Natural killer cell (primary cell): ENCODE results near the gene BUD31. TPM values are rescaled to one million over a fixed set of nuclear protein-coding genes. Genes with fewer than 3 reads are reported as not detected.

Experiments
- ATAC-seq, 3 donors: fragments of 150-1000 bp in 2 of 3; fragments of 200-7000 bp in 1 of 3; cut with Tn5 transposase; 1 replicate in 1 of 3; 2 replicates in 2 of 3; pipeline ENCODE4 v1.10.0; 2021; ENCODE audit warnings: mild to moderate bottlenecking in 2 of 3, moderate library complexity in 2 of 3
- DNase-seq, 2 donors: peaks; one replicate each; pipeline versions ENCODE4 v3.0.0 to v3.0.0-alpha.2; 2013 to 2021; ENCODE audit warnings: mixed read lengths in 1 of 2
- H3K27ac ChIP-seq: one replicate; pipeline ENCODE4 v1.5.1; 2013; ENCODE audit warnings: mild to moderate bottlenecking, low read length
- H3K27me3 ChIP-seq: one replicate; pipeline ENCODE4 v1.6.1; 2013; ENCODE audit warnings: low read length; ENCODE audit not compliant: control insufficient read depth, insufficient read depth
- H3K36me3 ChIP-seq: one replicate; pipeline ENCODE4 v1.6.1; 2013; ENCODE audit warnings: low read length; ENCODE audit not compliant: control insufficient read depth, insufficient read depth
- H3K4me1 ChIP-seq: one replicate; pipeline ENCODE4 v1.6.1; 2013; ENCODE audit warnings: low read length; ENCODE audit not compliant: control insufficient read depth, insufficient read depth
- H3K4me3 ChIP-seq: one replicate; pipeline ENCODE4 v1.5.1; 2013; ENCODE audit warnings: low read length
- H3K9me3 ChIP-seq: one replicate; pipeline ENCODE4 v1.6.1; 2013; ENCODE audit warnings: low read length; ENCODE audit not compliant: control insufficient read depth, insufficient read depth
- H3K27ac Mint-ChIP-seq, 2 donors: one replicate each; pipeline ENCODE4 v1.8.0; 2022; ENCODE audit warnings: mild to moderate bottlenecking in 2 of 2, mixed read lengths in 2 of 2, moderate library complexity in 1 of 2
- H3K27me3 Mint-ChIP-seq, 2 donors: one replicate each; pipeline ENCODE4 v1.8.0; 2022; ENCODE audit warnings: low read depth in 2 of 2, mixed read lengths in 2 of 2
- H3K36me3 Mint-ChIP-seq: one replicate; pipeline ENCODE4 v1.8.0; 2022; ENCODE audit warnings: mixed read lengths
- H3K4me1 Mint-ChIP-seq, 2 donors: one replicate each; pipeline ENCODE4 v1.8.0; 2022; ENCODE audit warnings: mixed read lengths in 2 of 2
- H3K4me3 Mint-ChIP-seq: one replicate; pipeline ENCODE4 v1.8.0; 2022; ENCODE audit warnings: mild to moderate bottlenecking, moderate library complexity, mixed read lengths
- H3K9me3 Mint-ChIP-seq, 2 donors: one replicate each; pipeline ENCODE4 v1.8.0; 2022; ENCODE audit warnings: mixed read lengths in 2 of 2
- CTCF ChIP-seq: fragments of 200-600 bp; IDR thresholded peaks from one replicate; pipeline ENCODE4 v1.8.0; 2022; ENCODE audit warnings: antibody characterized with exemption
- WGBS: methylation state at CpG from one replicate; pipeline ENCODE4 v1.1.7; 2013; ENCODE audit warnings: missing lambda C conversion rate; ENCODE audit not compliant: insufficient coverage; 5-methylcytosine and 5-hydroxymethylcytosine counted together
- intact Hi-C: fragments of 100-400 bp; cut with micrococcal nuclease; formaldehyde crosslinking; loops from one replicate; pipeline ENCODE4 v1.14.2; 2022
- total RNA-seq, 4 donors: library from RNA; stranded (reverse); fragments of 120-200 nt in 1 of 4; gene quantifications; one replicate each; pipeline versions ENCODE4 v1.2.3 to v1.2.4, GENCODE V29; 2013 to 2022

The BUD31 gene
- total RNA-seq, 3 donors from 2014 or later (not counting 1 experiment from before 2014, with no cell fraction given): 145 to 190 (median 187) TPM

DNA sequence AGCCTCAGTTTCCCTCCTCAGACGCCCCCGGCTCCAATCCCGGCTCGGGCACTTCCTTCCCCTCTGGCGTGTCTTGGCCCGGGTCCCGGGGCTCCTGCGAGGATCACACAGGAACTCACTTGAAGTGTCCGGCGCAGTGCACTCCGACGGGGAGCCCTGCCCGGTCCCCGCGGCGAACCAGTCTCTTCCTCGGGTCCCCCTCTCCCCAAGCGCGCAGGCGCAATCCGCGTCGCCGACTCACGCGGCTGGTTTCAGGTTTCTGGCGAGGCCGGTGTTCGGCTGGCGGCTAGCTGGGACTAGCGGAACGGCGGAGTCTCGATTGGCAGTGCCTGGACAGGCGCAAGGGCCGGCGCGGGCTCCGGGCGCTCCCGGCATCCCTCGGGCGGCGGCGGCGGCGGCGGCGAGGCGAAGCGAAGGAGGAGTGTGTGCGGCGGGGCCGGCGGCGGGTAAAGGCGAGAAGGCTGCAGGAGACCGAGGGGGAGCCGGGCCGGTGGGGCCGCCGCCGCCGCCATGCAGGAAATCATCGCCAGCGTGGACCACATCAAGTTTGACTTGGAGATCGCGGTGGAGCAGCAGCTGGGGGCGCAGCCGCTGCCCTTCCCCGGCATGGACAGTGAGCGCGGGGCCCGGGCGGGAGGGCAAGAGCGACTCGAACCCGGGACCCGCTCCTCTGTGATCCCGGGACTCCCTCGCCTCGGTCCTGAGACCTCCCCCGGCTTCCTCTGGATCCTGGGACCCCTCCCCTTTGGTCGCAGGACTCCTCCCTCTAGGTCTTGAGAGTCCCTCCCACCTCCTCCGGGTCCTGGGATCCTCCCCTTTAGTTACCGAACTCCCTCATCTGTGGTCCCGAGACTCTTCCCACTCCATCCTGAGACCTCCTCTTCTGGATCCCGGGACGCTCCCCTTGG, 30.1 kb downstream of the BUD31 start, which contains the start of the genes CPSF4 and PTCD1:
Gene CPSF4, plus strand, starts transcription at position 371 of the 908 bp plus-strand sequence. Its CDS starts 140 bp downstream, at position 511.
Gene PTCD1, minus strand, starts transcription at position 226 of the 908 bp plus-strand sequence. CDS start 3,556 bp downstream, outside the sequence.
- peaks cover 18 to 33% of the 10 kb centered on the region in 2 donors for H3K4me1 Mint-ChIP-seq
- H3K9me3 ChIP-seq: no peaks in the 10 kb centered on the region
- DNase-seq (peak; percentile 80 to 93), ATAC-seq (peak; percentile 89 to 94 (median 93))
- H3K36me3 Mint-ChIP-seq: no peaks in the 10 kb centered on the region
- peak within 1 kb of the TSS; percentile 68 for H3K27ac ChIP-seq
- WGBS: under 1% methylated on average over 89 of the region's 89 CpGs
- no peak for TF ChIP-seq CTCF
- peak within 1 kb of the TSS; percentile 95 for H3K4me3 Mint-ChIP-seq
- no peaks in the 10 kb centered on the region for H3K27me3 Mint-ChIP-seq
- intact Hi-C loops: no loop called here
- peaks cover 5% of the 10 kb centered on the region for H3K36me3 ChIP-seq
- peak within 1 kb of the TSS; percentile 85 to 97 for H3K27ac Mint-ChIP-seq
- H3K9me3 Mint-ChIP-seq: no peaks in the 10 kb centered on the region
- H3K4me3 ChIP-seq: peak within 1 kb of the TSS; percentile 61
- no peaks in the 10 kb centered on the region for H3K27me3 ChIP-seq
- peaks cover 24% of the 10 kb centered on the region for H3K4me1 ChIP-seq

- Histone ChIP-seq H3K27ac (no peak overlapping the region), H3K36me3 (peaks cover 4% of the 10 kb centered on the region), H3K4me3 (no peak overlapping the region), H3K4me1 (peaks cover 24% of the 10 kb centered on the region), H3K9me3 (no peaks in the 10 kb centered on the region), H3K27me3 (no peaks in the 10 kb centered on the region)
- Mint-ChIP-seq H3K27ac (peak overlapping the region; percentile 85 to 97), H3K4me1 (peaks cover 18 to 38% of the 10 kb centered on the region in 2 donors), H3K36me3 (no peaks in the 10 kb centered on the region), H3K27me3 (no peaks in the 10 kb centered on the region), H3K4me3 (peak overlapping the region; percentile 95), H3K9me3 (no peaks in the 10 kb centered on the region)
- TF ChIP-seq CTCF: no peak
- intact Hi-C loops: no loop called here
- ATAC-seq (no peak), DNase-seq (no peak)
- WGBS: 91% methylated on average over 8 of the region's 9 CpGs
These were observed 31.4 kb downstream of the BUD31 start for GRCh38 chr7:99440195-99440594.

GRCh38 chr7:99446096-99446495, 37.3 kb downstream of the BUD31 start:
- no peaks in the 10 kb centered on the region for H3K9me3 Mint-ChIP-seq
- H3K27ac Mint-ChIP-seq: no peak overlapping the region
- no peak overlapping the region for H3K4me3 ChIP-seq
- H3K4me3 Mint-ChIP-seq: no peak overlapping the region
- H3K27me3 ChIP-seq: no peaks in the 10 kb centered on the region
- no peaks in the 10 kb centered on the region for H3K27me3 Mint-ChIP-seq
- no peaks in the 10 kb centered on the region for H3K9me3 ChIP-seq
- WGBS: 94% methylated on average over 4 of the region's 4 CpGs
- H3K36me3 Mint-ChIP-seq: no peaks in the 10 kb centered on the region
- DNase-seq: no peak
- intact Hi-C loops: no loop called here
- peaks cover 0 to 19% of the 10 kb centered on the region in 2 donors for H3K4me1 Mint-ChIP-seq
- no peaks in the 10 kb centered on the region for H3K4me1 ChIP-seq
- no peak for TF ChIP-seq CTCF
- ATAC-seq: no peak
- no peak overlapping the region for H3K27ac ChIP-seq
- H3K36me3 ChIP-seq: peaks cover 41% of the 10 kb centered on the region
